Stimulated activated CD4-positive, alpha-beta T cell treated with anti-CD3 and anti-CD28 coated beads, Interleukin-15, amount 100 ng/mL, for 1 hour (primary cell): ENCODE measurements around the gene ACOT6.
"Not testable (repeated sequence)": the region's sequence is repeated elsewhere in the genome, so short reads cannot be mapped to it uniquely, and the experiment has no call there.

Experiments used
- DNase-seq, 2 donors: peaks; one replicate each; pipeline ENCODE4 v3.0.0-alpha.2; 2020; ENCODE audit warnings: low read depth in 1 of 2, low spot score in 1 of 2

ACOT6 gene

GRCh38 chr14:73645248-73645610, 32.9 kb downstream of the ACOT6 start:
- no peak for DNase-seq

GRCh38 chr14:73651005-73651404, 38.7 kb downstream of the ACOT6 start:
- no peak for DNase-seq

- no peak for DNase-seq
Measured at GRCh38 chr14:73655851-73656250, 43.5 kb downstream of the ACOT6 start.

- DNase-seq, result not testable (repeated sequence)
Measured at GRCh38 chr14:73659202-73659601, 46.9 kb downstream of the ACOT6 start.

GRCh38 chr14:73660511-73660910, 48.2 kb downstream of the ACOT6 start:
- DNase-seq, result no peak

GRCh38 chr14:73661872-73662271, 49.6 kb downstream of the ACOT6 start:
- no peak for DNase-seq

GRCh38 chr14:73662487-73662943, 50.2 kb downstream of the ACOT6 start:
- no peak for DNase-seq

GRCh38 chr14:73663548-73664212, 51.4 kb downstream of the ACOT6 start:
- DNase-seq, result no peak

- DNase-seq, result no peak
Measured at GRCh38 chr14:73665130-73665529, 52.8 kb downstream of the ACOT6 start.

- DNase-seq, result no peak
Measured at GRCh38 chr14:73666583-73666982, 54.3 kb downstream of the ACOT6 start.

GRCh38 chr14:73667854-73668253, 55.5 kb downstream of the ACOT6 start:
- no peak for DNase-seq
